ENCODE measurements around the gene DYNC2H1.
A peak's percentile ranks its signal among the peaks of the same experiment; 100 is the strongest.

The DYNC2H1 gene

GRCh38 chr11:103091801-103092524 is 17.3 kb upstream of the DYNC2H1 start, which contains the start of gene DCUN1D5:
Gene DCUN1D5 (minus strand): TSS chr11:103092160. CDS start chr11:103091872, 288 bp downstream.
- DNase-seq (ENCODE audit: low read depth): peak; percentile 86
- TF ChIP-seq, protein P1, sequence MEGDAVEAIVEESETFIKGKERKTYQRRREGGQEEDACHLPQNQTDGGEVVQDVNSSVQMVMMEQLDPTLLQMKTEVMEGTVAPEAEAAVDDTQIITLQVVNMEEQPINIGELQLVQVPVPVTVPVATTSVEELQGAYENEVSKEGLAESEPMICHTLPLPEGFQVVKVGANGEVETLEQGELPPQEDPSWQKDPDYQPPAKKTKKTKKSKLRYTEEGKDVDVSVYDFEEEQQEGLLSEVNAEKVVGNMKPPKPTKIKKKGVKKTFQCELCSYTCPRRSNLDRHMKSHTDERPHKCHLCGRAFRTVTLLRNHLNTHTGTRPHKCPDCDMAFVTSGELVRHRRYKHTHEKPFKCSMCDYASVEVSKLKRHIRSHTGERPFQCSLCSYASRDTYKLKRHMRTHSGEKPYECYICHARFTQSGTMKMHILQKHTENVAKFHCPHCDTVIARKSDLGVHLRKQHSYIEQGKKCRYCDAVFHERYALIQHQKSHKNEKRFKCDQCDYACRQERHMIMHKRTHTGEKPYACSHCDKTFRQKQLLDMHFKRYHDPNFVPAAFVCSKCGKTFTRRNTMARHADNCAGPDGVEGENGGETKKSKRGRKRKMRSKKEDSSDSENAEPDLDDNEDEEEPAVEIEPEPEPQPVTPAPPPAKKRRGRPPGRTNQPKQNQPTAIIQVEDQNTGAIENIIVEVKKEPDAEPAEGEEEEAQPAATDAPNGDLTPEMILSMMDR (IDR thresholded peaks at IDR 0.05; ENCODE audit: low read depth, low read length, missing control alignments): no peak
- H3K4me3 ChIP-seq (ENCODE audit: low read depth, low read length): peak within 1 kb of the TSS; percentile 88

GRCh38 chr11:103097279-103097678 is 11.9 kb upstream of the DYNC2H1 start:
- DNase-seq (ENCODE audit: low read depth): no peak
- no peak overlapping the region for H3K4me3 ChIP-seq (ENCODE audit: low read depth, low read length)
- TF ChIP-seq, protein P1 (IDR thresholded peaks at IDR 0.05; ENCODE audit: low read depth, low read length, missing control alignments): no peak

GRCh38 chr11:103109818-103110388 is 677 bp downstream of the DYNC2H1 start:
- DNase-seq (ENCODE audit: low read depth): no peak
- H3K4me3 ChIP-seq (ENCODE audit: low read depth, low read length): peak overlapping the region; percentile 35
- TF ChIP-seq, protein P1 (IDR thresholded peaks at IDR 0.05; ENCODE audit: low read depth, low read length, missing control alignments): no peak

GRCh38 chr11:103110391-103110790 is 1.2 kb downstream of the DYNC2H1 start:
- no peak for DNase-seq (ENCODE audit: low read depth)
- TF ChIP-seq, protein P1 (IDR thresholded peaks at IDR 0.05; ENCODE audit: low read depth, low read length, missing control alignments): no peak
- H3K4me3 ChIP-seq (ENCODE audit: low read depth, low read length): no peak overlapping the region

DNA sequence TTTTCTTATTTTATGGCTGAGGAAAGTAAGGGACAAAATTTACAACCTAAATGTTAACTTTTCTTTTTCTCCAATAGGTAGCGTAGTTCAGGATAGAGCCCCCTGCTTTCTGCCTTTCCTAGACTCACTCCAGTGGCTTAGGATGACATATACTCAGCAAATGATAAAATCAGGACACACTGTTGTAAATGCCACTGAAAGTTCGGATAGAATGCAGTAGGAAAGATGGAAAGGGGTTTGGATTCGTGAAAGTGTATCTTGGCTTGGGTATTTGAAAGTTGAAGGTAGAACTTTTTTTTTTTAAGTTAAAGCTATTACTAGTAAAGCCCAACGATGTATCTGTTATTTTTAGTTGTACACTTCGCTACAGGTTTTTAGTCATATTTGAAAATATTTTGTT is 2.2 kb downstream of the DYNC2H1 start:
- H3K4me3 ChIP-seq (ENCODE audit: low read depth, low read length): no peak overlapping the region
- TF ChIP-seq, protein P1 (IDR thresholded peaks at IDR 0.05; ENCODE audit: low read depth, low read length, missing control alignments): no peak
- no peak for DNase-seq (ENCODE audit: low read depth)

DNA sequence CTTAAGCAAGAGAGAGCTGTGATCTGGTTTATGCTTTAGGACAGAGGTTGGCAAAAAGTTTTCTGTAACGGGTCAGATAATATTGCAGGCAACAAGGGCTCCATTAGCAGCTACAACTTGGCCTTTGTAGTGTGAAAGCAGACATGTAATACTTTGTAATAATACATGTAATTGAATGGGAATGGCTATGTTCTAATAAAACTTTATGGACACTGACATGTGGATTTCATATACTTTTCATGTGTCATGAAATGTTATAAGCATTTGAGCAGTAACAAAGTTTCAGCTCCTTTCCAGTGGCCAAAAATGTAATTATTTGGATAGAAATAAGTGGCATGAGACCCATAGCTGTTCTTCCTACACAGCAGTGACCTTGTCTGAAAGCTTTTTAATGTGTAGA is 3.1 kb downstream of the DYNC2H1 start:
- no peak overlapping the region for H3K4me3 ChIP-seq (ENCODE audit: low read depth, low read length)
- no peak for DNase-seq (ENCODE audit: low read depth)
- TF ChIP-seq, protein P1 (IDR thresholded peaks at IDR 0.05; ENCODE audit: low read depth, low read length, missing control alignments): no peak
